GM12878 (cell line): ENCODE data around the gene LSM11. TPM values are rescaled to one million over a fixed set of nuclear protein-coding genes. Genes with fewer than 3 reads are reported as not detected.
A peak's percentile ranks its signal among the peaks of the same experiment; 100 is the strongest.

Source experiments
- BACH1 ChIP-seq: fragments of 450-650 bp; IDR thresholded peaks from 2 replicates; pipeline ENCODE4 v1.6.1; 2017; ENCODE audit warnings: mild to moderate bottlenecking, borderline replicate concordance
- GABPA ChIP-seq: IDR thresholded peaks from 2 replicates; pipeline ENCODE4 v1.6.1; 2014; ENCODE audit warnings: antibody characterized with exemption, low read depth, mild to moderate bottlenecking, inconsistent platforms
- HDAC6 ChIP-seq: fragments of 200-600 bp; sonication (generic); IDR thresholded peaks from one replicate; pipeline ENCODE4 v1.8.0; 2017; ENCODE audit warnings: antibody characterized with exemption; ENCODE audit not compliant: unreplicated experiment
- HSF1 ChIP-seq: fragments of 150-350 bp; IDR thresholded peaks from 2 replicates; pipeline ENCODE4 v1.6.1; 2014; ENCODE audit warnings: mild to moderate bottlenecking, low read depth, low read length
- KAT2A ChIP-seq: conservative IDR thresholded peaks from 2 replicates; pipeline ENCODE4 v1.6.1; 2011; ENCODE audit warnings: low read depth, low read length; ENCODE audit not compliant: control insufficient read depth
- KDM1A ChIP-seq: fragments of 200-600 bp; sonication (generic); IDR thresholded peaks from 2 replicates; pipeline ENCODE4 v1.6.1; 2016; ENCODE audit warnings: borderline replicate concordance
- MEF2B ChIP-seq: fragments of 450-650 bp; IDR thresholded peaks from 2 replicates; pipeline ENCODE4 v1.6.1; 2018; ENCODE audit warnings: mild to moderate bottlenecking, moderate library complexity; ENCODE audit not compliant: partially characterized antibody, poor library complexity, severe bottlenecking
- NFIC ChIP-seq: IDR thresholded peaks from 2 replicates; pipeline ENCODE4 v1.6.1; 2012; ENCODE audit warnings: low read depth, mild to moderate bottlenecking, inconsistent platforms, low read length, moderate library complexity
- NR2F1 ChIP-seq: fragments of 450-650 bp; conservative IDR thresholded peaks from 2 replicates; pipeline ENCODE4 v1.6.1; 2017; ENCODE audit warnings: mild to moderate bottlenecking
- NRF1 ChIP-seq: conservative IDR thresholded peaks from 2 replicates; pipeline ENCODE4 v1.6.1; 2011; ENCODE audit warnings: mild to moderate bottlenecking, low read depth, low read length, improper control_type of control experiment
- PAX5 ChIP-seq: IDR thresholded peaks from 2 replicates; pipeline ENCODE4 v1.6.1; 2011; ENCODE audit warnings: low read depth, low read length, borderline replicate concordance
- PAX8 ChIP-seq: fragments of 450-650 bp; IDR thresholded peaks from 2 replicates; pipeline ENCODE4 v1.6.1; 2017; ENCODE audit warnings: mild to moderate bottlenecking, moderate library complexity
- POLR2A ChIP-seq: IDR thresholded peaks from 2 replicates; pipeline ENCODE4 v1.6.1; 2011; ENCODE audit warnings: low read depth, mild to moderate bottlenecking, low read length
- RB1 ChIP-seq: fragments of 450-650 bp; formaldehyde crosslinking; IDR thresholded peaks from 2 replicates; pipeline ENCODE4 v1.6.1; 2017; ENCODE audit warnings: mild to moderate bottlenecking, borderline replicate concordance
- RFX5 ChIP-seq: IDR thresholded peaks from 2 replicates; pipeline ENCODE4 v1.6.1; 2011; ENCODE audit warnings: low read depth, low read length, improper control_type of control experiment
- SMC3 ChIP-seq: IDR thresholded peaks from 2 replicates; pipeline ENCODE4 v1.6.1; 2011; ENCODE audit warnings: low read length, improper control_type of control experiment, borderline replicate concordance
- TARDBP ChIP-seq: IDR thresholded peaks from 2 replicates; pipeline ENCODE4 v1.6.1; 2016; ENCODE audit warnings: borderline replicate concordance
- TCF3 ChIP-seq: IDR thresholded peaks from 2 replicates; pipeline ENCODE4 v1.6.1; 2012; ENCODE audit warnings: low read depth, mild to moderate bottlenecking, low read length, borderline replicate concordance; ENCODE audit not compliant: insufficient read depth
- YBX1 ChIP-seq: fragments of 450-650 bp; IDR thresholded peaks from 2 replicates; pipeline ENCODE4 v1.6.1; 2016; ENCODE audit warnings: antibody characterized with exemption
- ZNF217 ChIP-seq: fragments of 450-650 bp; IDR thresholded peaks from 2 replicates; pipeline ENCODE4 v1.6.1; 2017; ENCODE audit warnings: antibody characterized with exemption, mild to moderate bottlenecking
- ZNF592 ChIP-seq: fragments of 450-650 bp; IDR thresholded peaks from 2 replicates; pipeline ENCODE4 v1.6.1; 2017; ENCODE audit warnings: mild to moderate bottlenecking, moderate library complexity
- polyA plus RNA-seq, 11 experiments: library from polyadenylated mRNA; depleted of rRNA in 4 of 11; unstranded in 6 of 11; stranded (reverse) in 5 of 11; fragments of >200 nt; fragmentation: Nextera tagmentation in 4 of 11; fragmentation: Illumina TruSeq in 1 of 11; extraction: Ambion mirVana in 4 of 11; extraction: Trizol in 1 of 11; gene quantifications; 1 replicate in 1 of 11; 2 replicates in 10 of 11; pipeline versions ENCODE4 v1.2.1 to v1.2.3, GENCODE V29; 2011 to 2016; ENCODE audit warnings: inconsistent platforms in 2 of 11, missing spikeins in 2 of 11, low read depth in 1 of 11
- total RNA-seq, 4 experiments: library from RNA; depleted of rRNA in 3 of 4; stranded (reverse); fragments of >200 nt in 3 of 4; fragmentation: Illumina TruSeq in 1 of 4; extraction: Trizol in 1 of 4; gene quantifications; 2 replicates each; pipeline versions ENCODE4 v1.2.1 to v1.2.3, GENCODE V29; 2013 to 2021
- TF ChIP-seq, protein P1 (sequence below): fragments of 450-650 bp; IDR thresholded peaks from 2 replicates; pipeline ENCODE4 v1.6.1; 2017; ENCODE audit warnings: mild to moderate bottlenecking, low read depth, inconsistent platforms; ENCODE audit not compliant: poor library complexity, severe bottlenecking

Gene LSM11
- total and polyA plus RNA-seq, 10 of the 15 experiments (the other 5 are each of a cell fraction or from before 2014, with no cell fraction given): 0.71 to 8.5 (median 4.2) TPM

DNA sequence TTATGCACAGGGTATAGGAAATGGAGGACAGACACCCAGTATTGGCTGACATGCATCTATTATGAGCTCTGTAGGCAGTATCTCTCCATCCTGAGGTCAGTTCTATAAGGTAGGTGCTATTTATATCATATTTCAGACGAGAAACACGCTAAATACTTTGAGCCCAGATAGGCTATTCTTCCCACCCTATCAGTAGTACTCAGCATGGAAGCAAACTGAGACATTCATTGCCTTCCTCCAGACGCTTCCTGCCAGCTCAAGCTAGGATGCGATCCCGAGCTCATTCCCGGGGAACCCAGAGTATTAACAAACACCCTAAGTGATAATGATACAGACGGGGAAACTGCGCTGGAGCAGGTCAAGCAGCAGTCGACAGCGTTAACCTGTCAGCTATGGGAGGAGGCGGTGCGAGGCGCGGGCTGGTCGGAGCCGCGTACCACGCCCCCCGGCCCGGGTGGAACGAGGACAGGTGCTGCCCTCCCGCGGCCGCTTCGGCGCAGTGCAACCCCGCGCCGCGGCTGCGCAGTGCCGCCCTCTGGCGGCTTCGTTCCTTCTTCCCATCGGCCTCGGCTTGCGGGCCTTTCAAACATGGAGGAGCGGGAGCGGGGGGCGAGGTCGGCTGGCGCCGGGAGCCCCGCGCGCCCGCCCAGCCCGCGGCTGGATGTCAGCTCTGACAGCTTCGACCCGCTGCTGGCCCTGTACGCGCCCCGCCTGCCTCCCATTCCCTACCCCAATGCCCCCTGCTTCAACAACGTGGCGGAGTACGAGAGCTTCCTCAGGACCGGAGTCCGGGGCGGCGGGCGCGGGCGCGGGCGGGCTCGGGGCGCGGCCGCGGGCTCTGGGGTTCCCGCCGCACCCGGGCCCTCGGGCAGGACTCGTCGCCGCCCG lies at the start of gene LSM11 (continued):
- TF ChIP-seq GABPA (no peak), RFX5 (peak; percentile 44; the same call in 1 of the 2 replicates), HSF1 (no peak), RB1 (peak; percentile 92; the same call in 1 of the 2 replicates), SMC3 (peak; percentile 95), NFIC (no peak), NR2F1 (peak; percentile 60), TARDBP (no peak), PAX5 (peak; percentile 47; the same call in 1 of the 2 replicates), BACH1 (peak; percentile 75), YBX1 (no peak), POLR2A (peak; percentile 64), ZNF217 (no peak), TCF3 (0 out of 2 replicates have a peak, but pooled peaks have one; percentile 57), ZNF592 (peak; percentile 95), PAX8 (no peak), HDAC6 (no peak), KDM1A (no peak), KAT2A (no peak), MEF2B (peak; percentile 14), NRF1 (peak; percentile 53)
- TF ChIP-seq, protein P1, sequence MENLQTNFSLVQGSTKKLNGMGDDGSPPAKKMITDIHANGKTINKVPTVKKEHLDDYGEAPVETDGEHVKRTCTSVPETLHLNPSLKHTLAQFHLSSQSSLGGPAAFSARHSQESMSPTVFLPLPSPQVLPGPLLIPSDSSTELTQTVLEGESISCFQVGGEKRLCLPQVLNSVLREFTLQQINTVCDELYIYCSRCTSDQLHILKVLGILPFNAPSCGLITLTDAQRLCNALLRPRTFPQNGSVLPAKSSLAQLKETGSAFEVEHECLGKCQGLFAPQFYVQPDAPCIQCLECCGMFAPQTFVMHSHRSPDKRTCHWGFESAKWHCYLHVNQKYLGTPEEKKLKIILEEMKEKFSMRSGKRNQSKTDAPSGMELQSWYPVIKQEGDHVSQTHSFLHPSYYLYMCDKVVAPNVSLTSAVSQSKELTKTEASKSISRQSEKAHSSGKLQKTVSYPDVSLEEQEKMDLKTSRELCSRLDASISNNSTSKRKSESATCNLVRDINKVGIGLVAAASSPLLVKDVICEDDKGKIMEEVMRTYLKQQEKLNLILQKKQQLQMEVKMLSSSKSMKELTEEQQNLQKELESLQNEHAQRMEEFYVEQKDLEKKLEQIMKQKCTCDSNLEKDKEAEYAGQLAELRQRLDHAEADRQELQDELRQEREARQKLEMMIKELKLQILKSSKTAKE: no peak
